A549 (cell line): ENCODE results near the gene C1R.

Experiments
- CBX8 ChIP-seq: fragments of 200-600 bp; sonication (generic); IDR thresholded peaks from 2 replicates; pipeline ENCODE4 v1.6.1; 2016
- CTCF ChIP-seq: fragments of >200 bp; sonication (Bioruptor Twin); formaldehyde crosslinking; IDR thresholded peaks from 3 replicates; pipeline ENCODE4 v1.5.1; 2016
- EP300 ChIP-seq, 2 experiments: fragments of >200 bp; sonication (Bioruptor Twin); formaldehyde crosslinking; IDR thresholded peaks; 2 replicates in 1 of 2; 3 replicates in 1 of 2; pipeline ENCODE4 v1.6.1; 2016 to 2017
- HMGXB4 ChIP-seq: fragments of 250-450 bp; sonication (Bioruptor Pico); IDR thresholded peaks from 2 replicates; pipeline ENCODE4 v1.5.0; 2021; ENCODE audit warnings: mild to moderate bottlenecking, moderate library complexity, borderline replicate concordance
- MAX ChIP-seq: IDR thresholded peaks from 2 replicates; pipeline ENCODE4 v1.6.1; 2012
- POLR2A ChIP-seq: IDR thresholded peaks from 2 replicates; pipeline ENCODE4 v1.6.1; 2012; ENCODE audit warnings: mild to moderate bottlenecking, low read length
- POLR2AphosphoS2 ChIP-seq: conservative IDR thresholded peaks from 2 replicates; pipeline ENCODE4 v1.6.1; 2012; ENCODE audit warnings: low read length, improper control_type of control experiment, inconsistent platforms
- REST ChIP-seq: fragments of 200-600 bp; sonication (generic); IDR thresholded peaks from 2 replicates; pipeline ENCODE4 v1.6.1; 2016; ENCODE audit warnings: antibody characterized with exemption, mild to moderate bottlenecking, moderate library complexity
- SMC3 ChIP-seq: fragments of >200 bp; sonication (Bioruptor Twin); formaldehyde crosslinking; IDR thresholded peaks from 3 replicates; pipeline ENCODE4 v1.6.1; 2018; ENCODE audit warnings: inconsistent platforms
- SREBF2 ChIP-seq: fragments of 450-650 bp; IDR thresholded peaks from 2 replicates; pipeline ENCODE4 v1.6.1; 2014; ENCODE audit warnings: mild to moderate bottlenecking, moderate library complexity
- USF2 ChIP-seq: fragments of 450-650 bp; IDR thresholded peaks from 2 replicates; pipeline ENCODE4 v1.6.1; 2014; ENCODE audit warnings: antibody characterized with exemption

GRCh38 chr12:7093892-7094291 is 1.6 kb upstream of the C1R start:
- TF ChIP-seq HMGXB4 (CRISPR knock-in tag) (no peak), CBX8 (no peak), MAX (no peak), SMC3 (no peak), CTCF (no peak), POLR2A (no peak), REST (no peak), POLR2AphosphoS2 (no peak), EP300 (IDR thresholded peaks at IDR 0.05) (no peak), USF2 (no peak), SREBF2 (no peak)
